ENCODE results near the gene CLASP1. TPM values are rescaled to one million over a fixed set of nuclear protein-coding genes. Genes with fewer than 3 reads are reported as not detected.
A peak's percentile ranks its signal among the peaks of the same experiment; 100 is the strongest.

CLASP1 gene
- total RNA-seq, 1 donor from 2014 or later: 110 TPM

DNA sequence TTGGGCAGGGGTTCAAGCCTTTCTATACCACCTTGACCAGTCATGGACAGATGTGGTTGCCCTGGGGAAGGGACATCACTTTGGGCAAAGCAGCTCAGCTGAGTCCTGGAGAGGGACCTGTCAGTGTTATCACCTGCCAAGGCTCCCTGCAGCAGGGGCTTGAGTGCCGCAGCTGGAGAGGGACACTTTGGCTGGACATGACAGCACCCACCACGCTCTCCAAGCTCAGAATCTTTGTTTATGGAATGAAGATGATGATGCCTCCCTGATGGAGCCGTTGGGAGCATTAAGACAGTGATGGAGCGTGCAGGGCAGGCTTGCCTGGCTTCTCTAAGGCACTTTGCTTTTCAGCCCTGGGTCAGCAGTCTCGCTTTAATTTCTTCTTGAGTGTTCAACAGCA is 360.0 kb downstream of the CLASP1 start:
- no peaks in the 10 kb centered on the region for H3K9me3 Mint-ChIP-seq
- Histone ChIP-seq H3K4me1 (no peaks in the 10 kb centered on the region), H3K4me3 (no peak overlapping the region), H3F3A (ENCODE audit: low read depth) (no peaks in the 10 kb centered on the region), H3K9me3 (ENCODE audit: low read depth) (no peaks in the 10 kb centered on the region), H3K4me2 (no peak overlapping the region), H3K79me2 (ENCODE audit: low read depth) (no peaks in the 10 kb centered on the region), H3K27me3 (peaks cover 33% of the 10 kb centered on the region), H3K9ac (no peak overlapping the region), H2AFZ (replicated peaks) (no peak overlapping the region), H3K27ac (no peak overlapping the region), H3K36me3 (no peaks in the 10 kb centered on the region), H4K20me1 (ENCODE audit: low read depth) (no peaks in the 10 kb centered on the region)
- H3K36me3 Mint-ChIP-seq: no peaks in the 10 kb centered on the region
- peaks cover 25% of the 10 kb centered on the region for H3K27me3 Mint-ChIP-seq (ENCODE audit: insufficient read depth, low read depth)
- DNase-seq (ENCODE audit: low spot score): no peak
- no peak overlapping the region for H3K27ac Mint-ChIP-seq
- no peak overlapping the region for H3K4me3 Mint-ChIP-seq
- peaks cover 7% of the 10 kb centered on the region for H3K4me1 Mint-ChIP-seq
- no peak for TF ChIP-seq EZH2phosphoT487 (IDR thresholded peaks at IDR 0.05)
- TF ChIP-seq, protein P1, sequence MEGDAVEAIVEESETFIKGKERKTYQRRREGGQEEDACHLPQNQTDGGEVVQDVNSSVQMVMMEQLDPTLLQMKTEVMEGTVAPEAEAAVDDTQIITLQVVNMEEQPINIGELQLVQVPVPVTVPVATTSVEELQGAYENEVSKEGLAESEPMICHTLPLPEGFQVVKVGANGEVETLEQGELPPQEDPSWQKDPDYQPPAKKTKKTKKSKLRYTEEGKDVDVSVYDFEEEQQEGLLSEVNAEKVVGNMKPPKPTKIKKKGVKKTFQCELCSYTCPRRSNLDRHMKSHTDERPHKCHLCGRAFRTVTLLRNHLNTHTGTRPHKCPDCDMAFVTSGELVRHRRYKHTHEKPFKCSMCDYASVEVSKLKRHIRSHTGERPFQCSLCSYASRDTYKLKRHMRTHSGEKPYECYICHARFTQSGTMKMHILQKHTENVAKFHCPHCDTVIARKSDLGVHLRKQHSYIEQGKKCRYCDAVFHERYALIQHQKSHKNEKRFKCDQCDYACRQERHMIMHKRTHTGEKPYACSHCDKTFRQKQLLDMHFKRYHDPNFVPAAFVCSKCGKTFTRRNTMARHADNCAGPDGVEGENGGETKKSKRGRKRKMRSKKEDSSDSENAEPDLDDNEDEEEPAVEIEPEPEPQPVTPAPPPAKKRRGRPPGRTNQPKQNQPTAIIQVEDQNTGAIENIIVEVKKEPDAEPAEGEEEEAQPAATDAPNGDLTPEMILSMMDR (IDR thresholded peaks at IDR 0.05): no peak
- TF ChIP-seq EZH2 (IDR thresholded peaks at IDR 0.05): no peak

DNA sequence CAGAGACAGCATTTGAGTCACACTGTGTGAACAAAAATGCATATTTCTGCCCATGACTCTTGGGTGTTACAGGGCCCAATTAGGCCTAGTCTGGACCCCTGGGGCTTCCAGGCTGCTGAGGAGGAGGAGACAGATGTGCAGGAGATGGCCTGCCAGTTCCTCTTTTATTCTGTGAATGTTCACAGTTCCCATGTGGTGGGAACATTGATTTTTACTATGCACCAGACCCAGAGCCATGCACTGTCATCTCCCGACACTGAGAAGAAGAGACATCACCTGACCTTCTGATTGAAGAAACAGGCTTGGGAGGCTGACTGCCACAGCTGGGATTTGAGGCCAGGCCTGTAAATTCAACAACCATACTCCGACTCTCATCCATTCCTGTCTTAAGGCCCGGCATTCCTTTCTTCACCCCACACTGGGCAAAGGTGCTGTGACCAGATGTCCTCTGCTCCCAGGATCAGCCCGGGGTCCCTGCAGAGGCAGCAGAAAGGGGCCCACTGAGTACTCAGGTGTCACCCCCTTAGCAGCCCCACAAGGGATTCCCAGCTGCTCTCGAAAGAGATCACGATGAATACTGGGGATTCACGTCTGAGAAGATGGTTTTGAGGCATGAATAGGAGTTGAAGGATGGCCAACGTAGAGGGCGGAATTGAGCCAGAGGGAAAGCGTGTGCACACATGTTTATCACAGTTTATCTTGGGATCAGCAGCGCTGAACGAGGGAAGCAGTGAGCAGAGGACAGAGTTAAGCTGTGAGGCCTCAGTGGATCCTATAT is 360.6 kb downstream of the CLASP1 start:
- Histone ChIP-seq H2AFZ (replicated peaks) (no peak overlapping the region), H3F3A (ENCODE audit: low read depth) (no peaks in the 10 kb centered on the region), H3K9me3 (ENCODE audit: low read depth) (no peaks in the 10 kb centered on the region), H3K27ac (no peak overlapping the region), H3K36me3 (no peaks in the 10 kb centered on the region), H3K4me3 (no peak overlapping the region), H3K27me3 (peaks cover 40% of the 10 kb centered on the region), H3K4me2 (no peak overlapping the region), H3K79me2 (ENCODE audit: low read depth) (no peaks in the 10 kb centered on the region), H3K9ac (no peak overlapping the region), H4K20me1 (ENCODE audit: low read depth) (no peaks in the 10 kb centered on the region), H3K4me1 (no peaks in the 10 kb centered on the region)
- Mint-ChIP-seq H3K27ac (no peak overlapping the region), H3K36me3 (no peaks in the 10 kb centered on the region), H3K9me3 (no peaks in the 10 kb centered on the region), H3K27me3 (ENCODE audit: insufficient read depth, low read depth) (peaks cover 31% of the 10 kb centered on the region), H3K4me3 (no peak overlapping the region), H3K4me1 (peaks cover 11% of the 10 kb centered on the region)
- TF ChIP-seq, protein P1 (IDR thresholded peaks at IDR 0.05): no peak
- TF ChIP-seq EZH2 (IDR thresholded peaks at IDR 0.05): no peak
- no peak for TF ChIP-seq EZH2phosphoT487 (IDR thresholded peaks at IDR 0.05)
- no peak for DNase-seq (ENCODE audit: low spot score)

DNA sequence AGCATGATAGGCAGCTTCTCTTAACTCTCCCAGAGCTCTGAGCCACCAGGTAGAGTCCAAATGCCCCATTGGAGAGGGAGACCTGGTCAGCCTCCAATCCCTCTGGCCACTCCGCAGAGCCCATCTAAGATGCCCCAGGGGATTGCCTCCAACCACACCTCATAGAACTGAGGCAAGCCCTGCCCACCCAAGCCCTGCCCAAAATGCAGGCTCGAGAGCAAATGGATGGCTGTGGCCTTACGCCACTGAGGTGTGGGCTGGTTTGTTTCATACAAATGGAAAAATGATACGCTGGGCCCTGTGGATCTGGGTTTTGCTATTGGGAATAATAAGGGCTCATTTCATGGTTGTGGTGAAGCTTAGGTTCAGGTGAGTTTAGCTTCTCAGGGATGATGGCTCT is 361.3 kb downstream of the CLASP1 start:
- H2AFZ ChIP-seq (replicated peaks): no peak overlapping the region
- no peaks in the 10 kb centered on the region for H3K9me3 Mint-ChIP-seq
- no peak overlapping the region for H3K27ac ChIP-seq
- H3K27me3 Mint-ChIP-seq (ENCODE audit: insufficient read depth, low read depth): peaks cover 38% of the 10 kb centered on the region
- H3K4me3 ChIP-seq: no peak overlapping the region
- no peaks in the 10 kb centered on the region for H3K36me3 Mint-ChIP-seq
- no peaks in the 10 kb centered on the region for H3K4me1 ChIP-seq
- H3F3A ChIP-seq (ENCODE audit: low read depth): no peaks in the 10 kb centered on the region
- no peak overlapping the region for H3K27ac Mint-ChIP-seq
- H3K4me3 Mint-ChIP-seq: no peak overlapping the region
- no peak overlapping the region for H3K4me2 ChIP-seq
- H3K9ac ChIP-seq: no peak overlapping the region
- no peaks in the 10 kb centered on the region for H3K36me3 ChIP-seq
- peaks cover 11% of the 10 kb centered on the region for H3K4me1 Mint-ChIP-seq
- TF ChIP-seq, protein P1 (IDR thresholded peaks at IDR 0.05): no peak
- TF ChIP-seq EZH2phosphoT487 (IDR thresholded peaks at IDR 0.05) (no peak), EZH2 (IDR thresholded peaks at IDR 0.05) (no peak)
- H3K79me2 ChIP-seq (ENCODE audit: low read depth): no peaks in the 10 kb centered on the region
- no peak for DNase-seq (ENCODE audit: low spot score)
- H3K27me3 ChIP-seq: peaks cover 47% of the 10 kb centered on the region
- no peaks in the 10 kb centered on the region for H3K9me3 ChIP-seq (ENCODE audit: low read depth)
- H4K20me1 ChIP-seq (ENCODE audit: low read depth): no peaks in the 10 kb centered on the region

Small RNA genes within 50 kb of the gene (small RNA-seq; reads per million reads assigned to genes)
- gene RF00019: not detected
- 1,983 reads per million, percentile 100 among the genes with 10 or more reads in this experiment for gene RNU4ATAC

Other genes starting within 250 kb of the CLASP1 start
- gene RNU4ATAC, start 118.6 kb downstream of the CLASP1 start, total RNA-seq (ENCODE audit: low replicate concordance): not detected in 2 replicates
- gene NIFK, start 87.4 kb upstream of the CLASP1 start, total RNA-seq (ENCODE audit: low replicate concordance): 39.3 and 126 TPM in 2 replicates
- gene TSN, start 106.2 kb upstream of the CLASP1 start, total RNA-seq (ENCODE audit: low replicate concordance): 64.9 and 86.9 TPM in 2 replicates